Subcutaneous adipose tissue (tissue), 4 donors: ENCODE results near the gene GP1BB. TPM values are rescaled to one million over a fixed set of nuclear protein-coding genes. Genes with fewer than 3 reads are reported as not detected.

Experiments
- total RNA-seq, 4 donors: library from RNA; depleted of rRNA; stranded (reverse); fragments of >200 nt; gene quantifications; one replicate each; pipeline ENCODE4 v1.1.0, GENCODE V29; 2016
- TF ChIP-seq, protein P1 (sequence below): fragments of 450-650 bp; IDR thresholded peaks from one replicate; pipeline ENCODE4 v1.5.1; 2016; ENCODE audit warnings: low read depth, mild to moderate bottlenecking, control low read depth, antibody characterized with exemption, moderate library complexity

The GP1BB gene
- total RNA-seq, 4 donors from 2014 or later: 0.34 to 2.8 (median 1.5) TPM; not detected in 1

DNA sequence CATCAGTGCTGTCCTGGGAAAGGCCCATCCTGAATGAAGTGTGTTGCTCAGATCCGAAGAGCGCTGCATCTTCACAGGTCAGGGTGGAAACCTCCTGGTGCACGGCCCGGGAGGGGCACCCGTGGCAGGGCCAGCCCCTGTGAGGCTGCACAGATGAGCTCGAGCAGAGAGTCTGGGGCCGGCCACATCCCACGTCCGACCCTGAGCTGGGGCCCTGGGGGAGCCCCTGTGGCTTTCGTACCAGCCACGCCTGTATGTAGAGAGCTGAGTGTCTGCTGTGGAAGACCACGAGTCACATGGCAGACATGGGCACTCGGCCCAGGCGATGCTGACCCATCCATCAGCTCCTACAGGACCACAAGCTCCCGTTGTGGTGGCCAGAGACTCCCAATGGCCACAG, 33.9 kb upstream of the GP1BB start:
- TF ChIP-seq, protein P1, sequence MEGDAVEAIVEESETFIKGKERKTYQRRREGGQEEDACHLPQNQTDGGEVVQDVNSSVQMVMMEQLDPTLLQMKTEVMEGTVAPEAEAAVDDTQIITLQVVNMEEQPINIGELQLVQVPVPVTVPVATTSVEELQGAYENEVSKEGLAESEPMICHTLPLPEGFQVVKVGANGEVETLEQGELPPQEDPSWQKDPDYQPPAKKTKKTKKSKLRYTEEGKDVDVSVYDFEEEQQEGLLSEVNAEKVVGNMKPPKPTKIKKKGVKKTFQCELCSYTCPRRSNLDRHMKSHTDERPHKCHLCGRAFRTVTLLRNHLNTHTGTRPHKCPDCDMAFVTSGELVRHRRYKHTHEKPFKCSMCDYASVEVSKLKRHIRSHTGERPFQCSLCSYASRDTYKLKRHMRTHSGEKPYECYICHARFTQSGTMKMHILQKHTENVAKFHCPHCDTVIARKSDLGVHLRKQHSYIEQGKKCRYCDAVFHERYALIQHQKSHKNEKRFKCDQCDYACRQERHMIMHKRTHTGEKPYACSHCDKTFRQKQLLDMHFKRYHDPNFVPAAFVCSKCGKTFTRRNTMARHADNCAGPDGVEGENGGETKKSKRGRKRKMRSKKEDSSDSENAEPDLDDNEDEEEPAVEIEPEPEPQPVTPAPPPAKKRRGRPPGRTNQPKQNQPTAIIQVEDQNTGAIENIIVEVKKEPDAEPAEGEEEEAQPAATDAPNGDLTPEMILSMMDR: no peak

DNA sequence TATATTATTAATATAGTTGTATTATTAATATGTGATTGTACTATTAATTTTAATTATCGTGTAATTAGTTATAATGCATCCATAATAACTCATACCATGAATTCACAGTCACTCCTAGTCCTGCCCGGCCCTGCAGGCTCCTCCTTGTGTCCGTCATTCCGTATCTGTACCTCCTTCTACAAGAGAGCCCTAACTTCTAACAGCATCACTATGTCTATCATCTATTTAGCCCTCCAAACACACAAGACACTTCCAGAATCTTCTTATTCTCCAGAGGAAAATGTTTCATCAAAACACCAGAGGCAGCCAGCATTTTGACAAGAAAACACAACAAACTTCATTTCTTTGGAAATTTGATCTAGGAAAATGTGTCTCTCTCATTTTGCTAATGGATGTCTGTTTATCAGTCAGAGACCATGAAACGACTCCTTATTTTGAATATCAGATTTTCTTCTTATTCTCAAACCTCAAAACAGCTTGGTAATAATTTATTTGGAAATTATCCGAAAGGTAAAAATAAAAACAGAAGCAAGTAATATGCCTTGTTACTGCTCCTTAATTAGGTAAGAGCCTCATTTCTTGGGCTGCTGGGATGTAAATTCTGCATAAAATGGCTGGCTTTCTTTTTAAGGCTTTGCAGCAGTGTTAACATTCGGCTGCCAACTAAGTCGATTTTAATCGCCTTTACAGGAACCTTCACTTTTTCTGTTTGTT, 32.2 kb upstream of the GP1BB start:
- TF ChIP-seq, protein P1: no peak

DNA sequence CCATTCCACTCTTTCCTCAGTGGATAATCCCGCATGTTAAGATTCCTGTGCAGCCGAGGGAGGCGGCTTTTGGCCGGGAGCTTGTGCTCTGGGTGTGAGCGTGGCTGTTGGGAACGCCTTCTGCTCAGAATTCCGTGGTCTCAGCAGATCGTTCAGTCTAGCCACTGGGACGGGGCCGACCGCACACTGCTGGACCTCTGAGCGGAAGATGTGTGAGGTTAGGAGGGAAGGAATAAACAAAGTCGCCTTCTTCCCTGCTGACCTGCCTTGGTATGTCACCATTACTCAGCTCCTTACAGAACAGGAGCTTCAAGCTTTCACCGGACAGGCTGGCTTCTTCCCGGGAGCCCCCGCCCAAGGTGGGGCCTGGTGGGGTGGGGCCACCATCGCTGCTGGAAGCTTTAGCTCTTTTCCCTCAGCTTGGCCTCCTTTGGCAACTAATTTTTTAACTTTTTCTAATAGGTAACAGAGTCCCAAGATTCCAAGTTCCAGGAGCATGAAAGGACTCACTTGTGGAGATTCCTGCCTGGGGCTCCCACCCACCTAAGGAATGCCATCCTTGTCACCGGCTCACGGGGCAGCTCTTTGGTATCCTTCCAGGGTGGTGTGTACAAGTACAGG, 31.5 kb upstream of the GP1BB start:
- TF ChIP-seq, protein P1: no peak

DNA sequence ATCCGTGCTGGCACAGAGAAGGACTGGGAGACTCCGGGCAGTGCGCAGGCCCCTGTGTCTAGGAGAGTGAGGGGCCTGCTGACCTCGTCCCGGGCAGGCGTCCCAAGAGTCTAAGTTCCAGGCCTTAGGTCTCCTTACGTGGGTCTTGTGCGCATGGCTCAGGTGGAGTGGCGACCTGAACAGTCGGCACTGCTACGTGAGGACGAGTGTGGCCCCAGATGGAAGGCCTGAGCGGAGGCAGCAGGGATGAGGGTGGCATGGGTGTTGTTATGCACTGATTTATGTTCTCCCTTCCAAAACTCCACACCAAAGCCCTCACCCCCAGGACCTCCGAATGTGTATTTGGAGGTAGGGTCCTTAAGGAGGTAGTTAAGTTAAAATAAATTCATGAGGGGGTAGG, 29.8 kb upstream of the GP1BB start:
- TF ChIP-seq, protein P1: no peak

DNA sequence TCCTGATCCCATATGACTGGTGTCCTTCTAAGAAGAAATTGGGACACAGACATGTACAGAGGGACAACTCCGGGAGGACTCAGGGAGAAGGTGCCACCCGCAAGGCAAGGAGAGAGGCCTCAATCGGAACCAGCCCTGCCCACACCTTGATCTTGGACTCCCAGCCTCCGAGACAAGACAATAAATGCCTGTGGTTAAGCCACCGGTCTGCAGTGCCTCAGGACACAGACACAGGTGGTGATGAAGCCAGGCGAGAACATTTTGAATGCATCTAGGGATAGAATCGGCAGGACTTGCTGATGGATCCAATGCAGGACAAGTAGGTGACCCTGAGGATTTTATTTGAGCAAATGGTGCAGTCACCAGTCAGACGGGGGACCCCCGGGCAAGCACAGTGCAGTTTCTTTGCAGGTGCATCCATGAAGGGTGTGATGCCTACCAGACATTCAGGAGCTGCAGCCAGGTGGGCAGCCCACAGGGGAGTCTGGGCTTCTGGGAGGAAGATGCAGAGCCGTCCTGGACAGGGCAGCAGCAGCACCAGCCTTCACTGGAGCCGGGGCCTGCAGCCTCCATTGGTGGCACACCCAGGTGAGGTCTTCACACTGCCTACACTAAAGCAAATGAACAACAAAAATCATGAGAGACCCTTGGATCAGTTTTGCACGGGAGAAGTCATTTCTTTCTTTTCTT, 29.2 kb upstream of the GP1BB start:
- TF ChIP-seq, protein P1: no peak

DNA sequence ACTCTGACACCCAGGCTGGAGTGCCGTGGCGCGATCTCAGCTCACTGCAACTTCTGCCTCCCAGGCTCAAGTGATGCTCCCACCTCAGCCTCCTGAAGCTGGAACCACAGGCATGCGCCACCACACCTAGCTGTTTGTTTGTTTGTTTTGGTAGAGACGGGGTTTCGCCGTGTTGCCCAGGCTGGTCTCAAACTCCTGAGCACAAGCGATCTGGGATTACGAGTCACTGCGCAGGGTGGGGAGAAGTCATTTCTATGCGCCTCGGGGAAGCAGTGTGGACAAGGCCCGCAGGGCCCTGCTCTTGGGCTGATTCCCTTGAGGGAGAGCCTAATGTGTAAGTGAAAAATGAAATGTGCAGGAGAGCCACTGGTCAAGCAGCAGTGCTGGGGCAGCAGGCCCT, 28.6 kb upstream of the GP1BB start:
- TF ChIP-seq, protein P1: no peak
